GM18870 (cell line): Measurements from ENCODE around the gene SEMA4D.
A peak's percentile ranks its signal among the peaks of the same experiment; 100 is the strongest.

ENCODE experiments used
- ATAC-seq: cut with Tn5 transposase; IDR thresholded peaks from one replicate; pipeline ENCODE4 v1.9.1; 2021; ENCODE audit warnings: moderate library complexity; ENCODE audit not compliant: unreplicated experiment

The SEMA4D gene, protein sequence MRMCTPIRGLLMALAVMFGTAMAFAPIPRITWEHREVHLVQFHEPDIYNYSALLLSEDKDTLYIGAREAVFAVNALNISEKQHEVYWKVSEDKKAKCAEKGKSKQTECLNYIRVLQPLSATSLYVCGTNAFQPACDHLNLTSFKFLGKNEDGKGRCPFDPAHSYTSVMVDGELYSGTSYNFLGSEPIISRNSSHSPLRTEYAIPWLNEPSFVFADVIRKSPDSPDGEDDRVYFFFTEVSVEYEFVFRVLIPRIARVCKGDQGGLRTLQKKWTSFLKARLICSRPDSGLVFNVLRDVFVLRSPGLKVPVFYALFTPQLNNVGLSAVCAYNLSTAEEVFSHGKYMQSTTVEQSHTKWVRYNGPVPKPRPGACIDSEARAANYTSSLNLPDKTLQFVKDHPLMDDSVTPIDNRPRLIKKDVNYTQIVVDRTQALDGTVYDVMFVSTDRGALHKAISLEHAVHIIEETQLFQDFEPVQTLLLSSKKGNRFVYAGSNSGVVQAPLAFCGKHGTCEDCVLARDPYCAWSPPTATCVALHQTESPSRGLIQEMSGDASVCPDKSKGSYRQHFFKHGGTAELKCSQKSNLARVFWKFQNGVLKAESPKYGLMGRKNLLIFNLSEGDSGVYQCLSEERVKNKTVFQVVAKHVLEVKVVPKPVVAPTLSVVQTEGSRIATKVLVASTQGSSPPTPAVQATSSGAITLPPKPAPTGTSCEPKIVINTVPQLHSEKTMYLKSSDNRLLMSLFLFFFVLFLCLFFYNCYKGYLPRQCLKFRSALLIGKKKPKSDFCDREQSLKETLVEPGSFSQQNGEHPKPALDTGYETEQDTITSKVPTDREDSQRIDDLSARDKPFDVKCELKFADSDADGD

GRCh38 chr9:89497978-89498851 lies at the start of gene SEMA4D:
TSS of gene SEMA4D (minus strand) at chr9:89498113. CDS start at chr9:89405456, 92,657 bp downstream.
- ATAC-seq = no peak

- ATAC-seq = no peak
Observed at GRCh38 chr9:89547000-89547399, 49.1 kb upstream of the SEMA4D start.

- no peak for ATAC-seq
Observed at GRCh38 chr9:89544279-89544661, 46.4 kb upstream of the SEMA4D start.

DNA sequence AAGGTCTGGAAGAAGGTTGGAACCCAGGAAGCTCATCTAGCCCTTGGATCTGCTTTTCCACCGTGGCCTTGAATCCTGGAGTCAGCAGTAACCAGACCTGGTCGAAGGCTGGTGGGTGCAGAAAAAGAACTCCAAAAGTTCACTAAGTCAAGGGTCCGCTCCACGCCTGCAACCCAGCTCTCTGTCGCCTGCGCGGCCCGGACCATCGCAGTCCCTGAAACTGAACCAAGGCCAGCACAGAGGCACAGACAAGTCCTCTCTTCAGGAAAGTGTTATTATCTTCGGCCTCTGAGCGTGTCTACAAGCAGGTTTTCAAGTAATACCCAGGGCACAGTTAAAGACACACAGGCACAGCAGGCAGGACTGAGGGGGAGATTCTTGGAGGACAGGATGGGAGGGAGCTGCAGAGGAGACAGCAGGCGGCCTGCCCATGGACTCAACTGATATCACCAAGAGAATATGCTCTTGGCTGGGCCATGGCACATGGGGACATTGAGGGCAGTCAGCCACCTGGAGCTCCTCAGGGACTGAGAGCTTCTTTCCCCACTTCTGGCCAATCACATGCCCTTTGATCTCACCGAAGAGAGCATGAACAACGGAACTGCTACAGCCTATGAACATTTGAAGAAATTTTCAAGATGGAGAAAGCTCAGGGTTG lies 45.8 kb upstream of the SEMA4D start:
- ATAC-seq = no peak

- no peak for ATAC-seq
Observed at GRCh38 chr9:89543111-89543510, 45.2 kb upstream of the SEMA4D start.

DNA sequence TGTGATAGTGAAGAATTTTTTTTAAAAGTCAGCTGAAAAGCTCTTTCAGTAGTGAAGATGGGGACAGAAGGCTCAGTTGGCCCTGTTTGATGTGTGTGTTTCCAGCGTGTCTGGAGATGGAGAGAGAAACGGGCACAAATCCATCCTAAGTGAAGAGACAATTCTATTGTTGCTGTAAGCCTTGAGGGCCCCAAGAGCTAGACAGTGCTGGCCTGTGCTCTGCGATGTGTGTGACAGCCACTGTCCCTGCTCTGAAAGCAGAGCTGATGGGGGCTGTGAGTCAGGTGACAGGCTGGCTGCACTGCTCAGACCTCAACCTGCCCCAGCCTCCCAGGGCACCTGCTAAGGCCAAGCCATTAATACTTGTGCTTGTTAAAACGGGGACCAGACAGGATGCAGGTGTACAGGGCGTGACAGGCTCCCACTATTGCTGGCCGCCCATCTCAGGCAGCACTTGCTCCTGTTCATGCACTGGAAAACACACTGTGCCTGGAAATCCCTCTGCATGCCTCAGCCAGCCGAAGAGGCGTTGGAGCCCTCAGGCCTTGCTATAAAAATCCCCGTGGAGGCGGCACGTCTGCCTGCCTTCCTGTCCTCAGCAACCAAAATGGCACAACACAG lies 44.6 kb upstream of the SEMA4D start:
- no peak for ATAC-seq

DNA sequence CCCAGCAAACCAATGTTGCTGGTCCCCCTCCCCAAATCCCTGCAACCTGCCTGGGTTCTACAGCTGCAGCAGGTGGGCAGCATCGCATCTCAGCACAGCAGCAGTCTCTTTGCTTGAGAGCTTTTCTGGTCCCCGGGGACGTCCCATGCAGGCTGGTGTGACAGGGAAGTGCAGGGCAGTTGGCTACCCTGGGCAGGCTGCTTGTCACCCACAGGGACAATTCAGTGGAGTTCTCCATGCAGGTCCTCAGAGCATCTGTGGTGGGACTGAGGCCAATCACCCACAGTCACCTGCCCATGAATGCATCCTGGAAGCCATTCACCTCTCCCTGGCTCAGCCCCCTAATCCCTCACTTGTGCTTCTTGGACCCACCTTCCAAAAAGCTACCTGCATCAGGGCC lies 43.9 kb upstream of the SEMA4D start:
- no peak for ATAC-seq

DNA sequence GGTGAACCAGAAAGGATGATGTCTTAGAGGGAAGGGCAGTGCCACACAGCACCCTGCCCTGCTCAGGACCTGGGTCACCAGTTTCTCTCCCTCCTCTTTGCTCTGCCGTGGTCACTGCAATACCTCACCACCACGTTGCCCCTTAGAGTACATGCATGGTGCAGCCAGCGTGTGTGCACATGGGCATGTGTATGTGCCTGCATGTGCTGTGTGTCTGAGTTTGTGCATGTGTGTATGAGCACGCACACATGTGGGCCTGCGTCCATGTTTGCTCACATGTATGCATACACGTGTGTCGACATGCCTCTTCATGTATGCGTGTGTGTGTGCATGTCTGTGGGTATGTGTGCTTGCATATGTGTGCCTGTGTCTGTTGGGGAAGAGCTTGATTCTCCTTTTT lies 41.5 kb upstream of the SEMA4D start:
- ATAC-seq = no peak

GRCh38 chr9:89538871-89539270 lies 41.0 kb upstream of the SEMA4D start:
- ATAC-seq = no peak

GRCh38 chr9:89537166-89537565 lies 39.3 kb upstream of the SEMA4D start:
- ATAC-seq = no peak

DNA sequence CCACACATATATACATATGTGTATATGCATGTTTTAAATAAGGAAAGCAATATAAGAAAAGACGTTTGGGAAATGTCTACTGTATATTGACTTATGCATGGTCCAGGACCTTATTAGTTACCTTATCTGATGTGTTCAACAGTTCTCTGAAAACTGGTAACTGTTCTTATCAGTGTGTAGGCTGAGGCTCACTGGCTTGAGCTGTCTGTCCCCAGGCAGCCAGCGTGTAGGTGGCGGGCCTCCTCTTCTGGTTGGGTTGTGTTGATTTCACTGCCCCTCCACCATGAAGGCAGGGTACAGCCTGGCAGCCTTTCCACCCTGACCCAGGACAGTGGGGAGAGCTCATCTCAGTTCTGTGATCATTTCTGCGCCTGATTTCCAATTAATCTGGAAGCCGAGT lies 38.7 kb upstream of the SEMA4D start:
- ATAC-seq = peak; percentile 29

DNA sequence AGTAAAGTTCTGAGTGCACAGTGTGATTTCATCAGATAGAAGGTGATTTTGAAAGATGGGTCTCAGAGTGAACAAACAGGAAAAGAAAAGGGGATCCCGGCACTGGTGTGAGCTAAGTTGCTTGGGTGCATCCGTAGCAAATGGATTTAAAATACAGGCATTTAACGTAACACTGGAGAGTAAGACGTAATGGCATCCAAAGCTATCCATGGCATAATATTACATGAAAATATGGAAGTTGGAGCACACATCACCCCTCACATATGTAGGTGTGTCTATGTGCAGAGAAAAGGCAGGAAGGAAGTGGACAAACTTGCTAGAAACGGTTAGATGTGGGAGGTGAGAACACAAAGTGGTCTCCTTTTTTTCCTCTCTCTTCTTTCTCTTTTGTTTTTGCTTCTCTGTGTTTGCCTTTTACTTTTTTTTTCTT lies 38.2 kb upstream of the SEMA4D start:
- peak; percentile 44 for ATAC-seq

GRCh38 chr9:89535461-89535860 lies 37.5 kb upstream of the SEMA4D start:
- no peak for ATAC-seq

DNA sequence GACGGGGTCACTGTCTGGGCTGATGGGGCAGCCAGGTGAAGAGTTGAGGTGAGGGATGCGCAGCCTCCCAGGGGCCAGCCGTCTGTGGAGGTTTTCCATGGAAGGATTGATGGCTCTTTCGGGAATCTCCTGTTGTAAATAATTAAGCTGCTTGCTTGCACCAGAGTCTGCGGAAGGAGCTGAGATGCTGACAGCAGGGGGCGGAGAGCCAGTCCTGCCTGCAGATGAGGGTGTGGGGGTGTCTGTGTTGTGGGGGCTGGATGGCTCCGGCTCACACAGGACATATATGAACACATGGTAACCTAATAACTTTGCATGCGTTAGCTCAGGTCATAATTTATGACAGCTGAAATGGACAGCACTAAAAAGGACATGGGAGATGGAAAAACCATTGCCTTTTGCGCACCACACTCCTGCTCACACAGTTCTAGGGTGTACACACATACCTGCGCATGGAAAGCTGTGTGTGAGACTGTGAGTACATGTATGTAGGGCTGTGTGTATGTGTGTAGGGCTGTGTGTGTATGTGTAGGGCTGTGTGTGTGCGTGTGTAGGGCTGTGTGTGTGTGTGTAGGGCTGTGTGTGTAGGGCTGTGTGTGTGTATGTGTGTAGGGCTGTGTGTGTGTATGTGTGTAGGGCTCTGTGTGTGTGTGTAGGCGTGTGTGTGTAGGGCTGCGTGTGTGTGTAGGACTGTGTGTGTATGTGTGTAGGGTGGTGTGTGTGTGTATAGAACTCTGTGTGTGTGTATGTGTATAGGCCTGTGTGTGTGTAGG lies 36.8 kb upstream of the SEMA4D start:
- ATAC-seq = no peak

DNA sequence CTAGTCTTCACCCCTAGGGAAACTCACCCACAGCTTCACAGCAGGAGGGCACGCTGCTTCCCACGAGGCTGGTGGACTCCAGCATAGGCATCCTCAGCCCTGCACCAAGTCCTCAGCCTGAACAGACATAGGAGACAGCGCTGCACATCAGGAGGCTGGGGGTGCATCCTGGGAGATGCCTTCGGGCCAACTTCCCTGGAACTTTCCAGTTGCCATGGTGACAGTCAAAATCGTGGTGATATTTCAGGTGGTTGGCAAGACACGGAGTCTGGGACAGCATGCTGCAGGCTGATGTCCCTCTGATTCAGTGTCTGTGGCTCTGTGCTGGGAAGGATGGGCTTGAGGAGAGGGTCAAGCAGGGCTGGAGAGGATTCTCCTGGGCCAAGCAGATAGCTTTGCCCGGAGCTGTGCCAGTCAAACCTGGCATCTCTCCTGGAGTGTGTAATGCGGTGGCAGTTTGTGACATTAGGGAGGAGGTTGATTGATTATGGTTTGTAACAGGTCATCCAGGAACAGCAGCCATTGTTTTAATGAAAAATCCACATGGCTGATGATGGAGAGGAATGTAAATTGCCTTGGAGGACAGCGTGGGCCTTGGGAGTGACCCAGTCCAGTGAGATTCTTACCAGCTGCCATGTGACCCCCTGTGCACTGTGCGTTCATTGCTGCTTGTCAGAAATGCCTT lies 35.6 kb upstream of the SEMA4D start:
- ATAC-seq = no peak

DNA sequence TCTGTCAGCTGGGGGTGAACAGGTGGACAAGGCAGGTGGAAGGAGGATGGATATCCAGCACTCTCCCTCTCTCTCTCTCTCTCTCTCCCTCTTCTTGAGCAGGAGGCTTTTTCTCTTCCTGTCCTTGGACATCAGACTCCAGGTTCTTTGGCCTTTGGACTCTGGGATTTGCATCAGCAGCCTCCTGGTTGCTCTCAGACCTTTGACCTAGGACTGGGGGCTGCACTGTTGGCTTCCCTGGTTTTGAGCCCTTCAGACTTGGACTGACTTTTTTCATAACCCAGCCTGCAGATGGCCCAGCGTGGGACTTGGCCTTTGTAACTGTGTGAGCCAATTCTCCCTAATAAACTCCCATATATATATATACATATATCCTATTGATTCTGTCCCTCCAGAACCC lies 35.0 kb upstream of the SEMA4D start:
- ATAC-seq = no peak

DNA sequence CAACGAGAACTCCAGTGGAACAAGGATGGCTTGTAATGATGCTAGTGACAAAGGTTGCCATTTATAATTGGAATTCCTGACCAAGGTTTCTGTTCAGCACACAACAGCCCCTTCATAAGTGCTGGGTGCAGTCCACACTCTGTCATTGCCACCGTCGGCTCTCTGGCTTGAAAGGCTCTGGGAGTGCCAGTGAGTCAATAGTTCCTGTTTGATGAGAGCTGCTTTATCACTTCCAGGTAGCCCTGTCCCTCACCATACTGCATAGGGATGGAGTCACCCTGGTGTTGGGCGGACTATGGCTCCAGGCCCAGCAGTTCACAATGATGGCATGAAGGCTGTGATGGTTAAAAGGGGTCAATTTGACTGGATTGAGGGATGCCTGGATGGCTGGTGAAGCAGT lies 34.6 kb upstream of the SEMA4D start:
- no peak for ATAC-seq

GRCh38 chr9:89531766-89532165 lies 33.9 kb upstream of the SEMA4D start:
- ATAC-seq = no peak

DNA sequence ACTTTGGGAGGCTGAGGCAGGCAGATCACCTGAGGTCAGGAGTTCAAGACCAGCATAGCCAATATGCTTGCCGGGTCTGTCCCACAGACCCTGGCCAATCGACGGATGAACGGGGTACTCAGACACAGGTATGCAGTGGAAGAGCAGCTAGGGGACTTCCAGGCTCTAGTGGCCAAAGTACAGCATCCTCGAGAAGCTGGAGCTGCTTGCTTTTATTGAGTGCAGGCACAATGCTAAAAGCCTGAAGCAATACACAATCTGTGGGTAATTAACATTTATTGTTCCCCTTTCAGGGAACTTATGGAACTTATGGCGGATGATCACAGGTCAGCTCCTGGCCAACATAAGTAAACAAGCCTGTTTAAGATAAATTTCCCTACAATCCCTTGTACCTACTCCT lies 32.8 kb upstream of the SEMA4D start:
- ATAC-seq = no peak
